GM23248 (cell line): ENCODE measurements around the gene CCDC51.

Experiments used
- EZH2 ChIP-seq: fragments of 200-600 bp; sonication (generic); IDR thresholded peaks from 2 replicates; pipeline ENCODE4 v1.6.1; 2018; ENCODE audit warnings: antibody characterized with exemption, mild to moderate bottlenecking; ENCODE audit not compliant: insufficient read depth, poor library complexity, severe bottlenecking
- EZH2phosphoT487 ChIP-seq: fragments of 200-600 bp; sonication (generic); IDR thresholded peaks from 2 replicates; pipeline ENCODE4 v1.6.1; 2018; ENCODE audit warnings: antibody characterized with exemption, moderate library complexity, mild to moderate bottlenecking, low read depth; ENCODE audit not compliant: insufficient read depth

GRCh38 chr3:48412375-48413001, 27.4 kb downstream of the CCDC51 start:
- TF ChIP-seq EZH2phosphoT487 (no peak), EZH2 (no peak)
